MM.1S (cell line): ENCODE results near the gene PHACTR1.

Experiments
- DNase-seq: peaks from one replicate; pipeline ENCODE4 v3.0.0-alpha.2; 2015
- H2AFZ ChIP-seq: fragments of 300-600 bp; sonication (generic); 2 replicates; pipeline ENCODE4 v1.6.0; 2016; ENCODE audit warnings: antibody characterized with exemption, low read length
- H3F3A ChIP-seq: fragments of 300-600 bp; sonication (generic); 2 replicates; pipeline ENCODE4 v1.6.1; 2016; ENCODE audit warnings: mild to moderate bottlenecking, antibody characterized with exemption, low read length, moderate library complexity, mixed read lengths; ENCODE audit not compliant: insufficient read depth
- H3K27ac ChIP-seq: fragments of 300-600 bp; sonication (generic); 2 replicates; pipeline ENCODE4 v1.5.1; 2016; ENCODE audit warnings: mild to moderate bottlenecking, low read length
- H3K27me3 ChIP-seq: fragments of 300-600 bp; sonication (generic); replicated peaks from 2 replicates; pipeline ENCODE4 v1.6.0; 2016; ENCODE audit warnings: low read length; ENCODE audit not compliant: insufficient read depth
- H3K36me3 ChIP-seq: fragments of 300-600 bp; sonication (generic); replicated peaks from 2 replicates; pipeline ENCODE4 v1.6.1; 2016; ENCODE audit warnings: mild to moderate bottlenecking, low read length, mixed read lengths; ENCODE audit not compliant: insufficient read depth
- H3K4me1 ChIP-seq: fragments of 300-600 bp; sonication (generic); 2 replicates; pipeline ENCODE4 v1.6.1; 2016; ENCODE audit warnings: low read length, mixed read lengths
- H3K4me2 ChIP-seq: fragments of 300-600 bp; sonication (generic); 2 replicates; pipeline ENCODE4 v1.6.0; 2016; ENCODE audit warnings: low read depth, low read length
- H3K4me3 ChIP-seq: fragments of 300-600 bp; sonication (generic); 2 replicates; pipeline ENCODE4 v1.5.1; 2016; ENCODE audit warnings: low read length, mixed read lengths
- H3K79me2 ChIP-seq: fragments of 300-600 bp; sonication (generic); 2 replicates; pipeline ENCODE4 v1.6.1; 2016; ENCODE audit warnings: mixed run types, low read length, mixed read lengths
- H3K9ac ChIP-seq: fragments of 300-600 bp; sonication (generic); 2 replicates; pipeline ENCODE4 v1.6.1; 2016; ENCODE audit warnings: low read length, mixed read lengths
- H3K9me2 ChIP-seq: fragments of 300-600 bp; sonication (generic); replicated peaks from 2 replicates; pipeline ENCODE4 v1.6.1; 2016; ENCODE audit warnings: mild to moderate bottlenecking, low read length, mixed read lengths; ENCODE audit not compliant: insufficient read depth
- H3K9me3 ChIP-seq: fragments of 300-600 bp; sonication (generic); replicated peaks from 2 replicates; pipeline ENCODE4 v1.6.1; 2016; ENCODE audit warnings: mild to moderate bottlenecking, low read length, mixed read lengths; ENCODE audit not compliant: insufficient read depth
- H4K20me1 ChIP-seq: fragments of 300-600 bp; sonication (generic); 2 replicates; pipeline ENCODE4 v1.6.1; 2016; ENCODE audit warnings: mild to moderate bottlenecking, low read length, moderate library complexity, mixed read lengths; ENCODE audit not compliant: insufficient read depth
- EZH2 ChIP-seq: fragments of 300-600 bp; sonication (generic); optimal IDR thresholded peaks from 2 replicates; pipeline ENCODE3; 2017; ENCODE audit warnings: low read depth, mild to moderate bottlenecking, antibody characterized with exemption, low read length, mixed read lengths
- EZH2phosphoT487 ChIP-seq: fragments of 300-600 bp; sonication (generic); IDR thresholded peaks from 2 replicates; pipeline ENCODE4 v1.6.1; 2018; ENCODE audit warnings: antibody characterized with exemption, low read length
- TF ChIP-seq, protein P1 (sequence below): fragments of 300-600 bp; sonication (generic); IDR thresholded peaks from 2 replicates; pipeline ENCODE4 v1.5.1; 2016; ENCODE audit warnings: antibody characterized with exemption, low read length, mixed read lengths

The PHACTR1 gene

DNA sequence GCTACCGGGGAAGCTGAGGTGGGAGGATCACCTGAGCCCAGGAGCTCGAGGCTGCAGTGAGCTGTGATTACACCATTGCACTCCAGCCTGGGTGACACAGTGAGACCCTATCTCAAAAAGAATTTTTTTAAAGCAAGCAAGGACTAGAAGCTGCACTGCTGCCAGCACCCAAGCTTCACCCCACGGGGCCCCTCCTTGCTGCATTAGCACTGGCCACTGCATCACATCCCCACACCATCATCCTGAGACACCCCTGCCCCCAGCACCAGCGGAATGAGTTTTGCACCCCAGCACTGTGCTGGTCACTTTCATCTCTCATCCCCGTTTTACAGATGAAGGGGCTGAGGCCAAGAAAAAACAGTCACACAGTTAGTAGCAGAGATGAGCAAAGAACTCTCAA, 580.8 kb downstream of the PHACTR1 start:
- H2AFZ ChIP-seq, result no peak overlapping the region
- peaks cover 2% of the 10 kb centered on the region; the same call in 1 of the 2 replicates for H3K79me2 ChIP-seq
- no peaks in the 10 kb centered on the region for H3K36me3 ChIP-seq
- H3K4me2 ChIP-seq, result no peak overlapping the region
- H3K27me3 ChIP-seq, result no peaks in the 10 kb centered on the region
- H3K9me3 ChIP-seq, result no peaks in the 10 kb centered on the region
- no peaks in the 10 kb centered on the region for H4K20me1 ChIP-seq
- no peaks in the 10 kb centered on the region for H3F3A ChIP-seq
- no peak for DNase-seq
- no peak overlapping the region for H3K9ac ChIP-seq
- TF ChIP-seq EZH2phosphoT487, result no peak
- TF ChIP-seq, protein P1, sequence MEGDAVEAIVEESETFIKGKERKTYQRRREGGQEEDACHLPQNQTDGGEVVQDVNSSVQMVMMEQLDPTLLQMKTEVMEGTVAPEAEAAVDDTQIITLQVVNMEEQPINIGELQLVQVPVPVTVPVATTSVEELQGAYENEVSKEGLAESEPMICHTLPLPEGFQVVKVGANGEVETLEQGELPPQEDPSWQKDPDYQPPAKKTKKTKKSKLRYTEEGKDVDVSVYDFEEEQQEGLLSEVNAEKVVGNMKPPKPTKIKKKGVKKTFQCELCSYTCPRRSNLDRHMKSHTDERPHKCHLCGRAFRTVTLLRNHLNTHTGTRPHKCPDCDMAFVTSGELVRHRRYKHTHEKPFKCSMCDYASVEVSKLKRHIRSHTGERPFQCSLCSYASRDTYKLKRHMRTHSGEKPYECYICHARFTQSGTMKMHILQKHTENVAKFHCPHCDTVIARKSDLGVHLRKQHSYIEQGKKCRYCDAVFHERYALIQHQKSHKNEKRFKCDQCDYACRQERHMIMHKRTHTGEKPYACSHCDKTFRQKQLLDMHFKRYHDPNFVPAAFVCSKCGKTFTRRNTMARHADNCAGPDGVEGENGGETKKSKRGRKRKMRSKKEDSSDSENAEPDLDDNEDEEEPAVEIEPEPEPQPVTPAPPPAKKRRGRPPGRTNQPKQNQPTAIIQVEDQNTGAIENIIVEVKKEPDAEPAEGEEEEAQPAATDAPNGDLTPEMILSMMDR, result no peak
- TF ChIP-seq EZH2, result no peak
- no peaks in the 10 kb centered on the region for H3K4me1 ChIP-seq
- no peak overlapping the region for H3K27ac ChIP-seq
- H3K4me3 ChIP-seq, result no peak overlapping the region
- no peaks in the 10 kb centered on the region for H3K9me2 ChIP-seq

DNA sequence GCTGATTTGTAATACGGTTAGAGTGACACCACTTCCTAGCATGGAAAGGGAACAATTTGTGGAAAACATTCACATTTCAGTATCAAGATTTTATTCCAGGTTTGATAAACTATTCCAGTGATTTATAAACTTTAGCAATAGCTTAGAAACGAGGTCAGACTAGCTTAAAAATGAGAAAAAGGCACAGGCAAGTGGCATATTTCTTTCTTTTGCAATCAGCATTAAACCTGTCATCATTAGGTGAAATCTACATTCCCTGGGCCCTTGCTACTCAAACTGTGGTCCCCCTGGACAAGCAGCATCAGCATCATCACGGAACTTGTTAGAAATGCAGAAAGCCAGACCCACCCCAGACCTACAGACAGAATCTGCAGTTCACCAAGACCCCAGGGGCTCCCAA, 581.9 kb downstream of the PHACTR1 start:
- H3K9ac ChIP-seq, result no peak overlapping the region

DNA sequence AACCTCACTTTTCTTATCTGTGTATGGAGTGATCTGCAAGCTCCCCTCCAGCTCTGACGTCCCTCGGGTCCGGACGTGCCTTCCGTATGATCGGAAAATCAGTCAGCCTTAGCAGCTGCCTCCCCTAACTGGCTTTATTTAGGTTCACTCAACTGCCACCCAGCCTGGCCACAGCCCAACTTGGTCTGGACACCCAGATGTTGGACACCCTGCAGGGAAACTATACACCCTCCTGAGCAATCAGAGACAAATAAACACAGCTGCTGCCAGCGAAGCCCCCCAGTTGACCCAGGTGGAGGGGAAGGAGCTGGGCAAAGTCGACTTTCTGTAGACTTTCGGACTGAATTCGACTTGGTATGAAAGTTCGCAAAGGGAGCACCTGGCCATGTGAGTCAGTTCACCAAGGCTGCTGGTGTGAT, 582.8 kb downstream of the PHACTR1 start:
- Histone ChIP-seq H3K9me3 (no peaks in the 10 kb centered on the region), H3K27ac (no peak overlapping the region), H3K27me3 (no peaks in the 10 kb centered on the region), H3K9me2 (no peaks in the 10 kb centered on the region), H3K4me2 (no peak overlapping the region), H3K9ac (no peak overlapping the region), H4K20me1 (no peaks in the 10 kb centered on the region), H3F3A (peaks cover 14% of the 10 kb centered on the region), H3K4me3 (no peak overlapping the region), H3K4me1 (peaks cover 15% of the 10 kb centered on the region), H3K36me3 (no peaks in the 10 kb centered on the region), H3K79me2 (peaks cover 10% of the 10 kb centered on the region; the same call in 1 of the 2 replicates), H2AFZ (no peak overlapping the region)
- DNase-seq, result no peak
- TF ChIP-seq, protein P1, result no peak
- TF ChIP-seq EZH2 (no peak), EZH2phosphoT487 (no peak)

More for the DNA sequence above, 581.9 kb downstream of the PHACTR1 start:
- no peaks in the 10 kb centered on the region for H3K9me3 ChIP-seq
- peaks cover 10% of the 10 kb centered on the region for H3K4me1 ChIP-seq
- H3K4me2 ChIP-seq, result no peak overlapping the region
- peaks cover 5% of the 10 kb centered on the region for H3F3A ChIP-seq
- no peaks in the 10 kb centered on the region for H3K27me3 ChIP-seq
- TF ChIP-seq, protein P1, result no peak
- TF ChIP-seq EZH2 (no peak), EZH2phosphoT487 (no peak)
- no peak overlapping the region for H3K4me3 ChIP-seq
- no peak overlapping the region for H3K27ac ChIP-seq
- no peak overlapping the region for H2AFZ ChIP-seq
- no peaks in the 10 kb centered on the region for H3K9me2 ChIP-seq
- H3K36me3 ChIP-seq, result no peaks in the 10 kb centered on the region
- H4K20me1 ChIP-seq, result no peaks in the 10 kb centered on the region
- DNase-seq, result no peak
- H3K79me2 ChIP-seq, result peaks cover 10% of the 10 kb centered on the region; the same call in 1 of the 2 replicates
